Neural progenitor cell (in vitro differentiated cells): ENCODE measurements around the gene SCUBE2.

ENCODE experiments used
- CTCF ChIP-seq: fragments of 200-600 bp; sonication (generic); IDR thresholded peaks from 2 replicates; pipeline ENCODE4 v1.5.1; 2017; ENCODE audit warnings: antibody characterized with exemption, mild to moderate bottlenecking
- EZH2 ChIP-seq: fragments of 200-600 bp; sonication (generic); IDR thresholded peaks from 2 replicates; pipeline ENCODE4 v1.6.1; 2017; ENCODE audit warnings: antibody characterized with exemption, mild to moderate bottlenecking, moderate library complexity
- EZH2phosphoT487 ChIP-seq: fragments of 200-600 bp; sonication (generic); IDR thresholded peaks from 2 replicates; pipeline ENCODE4 v1.6.1; 2017; ENCODE audit warnings: antibody characterized with exemption

GRCh38 chr11:9030601-9031000 lies 60.8 kb downstream of the SCUBE2 start:
- no peak for TF ChIP-seq CTCF
- TF ChIP-seq EZH2 = no peak
- no peak for TF ChIP-seq EZH2phosphoT487
